H1 (cell line): Measurements from ENCODE around the gene NPL. TPM values are rescaled to one million over a fixed set of nuclear protein-coding genes. Genes with fewer than 3 reads are reported as not detected.

ENCODE experiments used
- polyA plus RNA-seq, 7 experiments: library from polyadenylated mRNA; depleted of rRNA in 3 of 7; stranded (reverse) in 5 of 7; unstranded in 2 of 7; fragments of >200 nt in 5 of 7; fragments of 200-250 nt in 2 of 7; gene quantifications; 1 replicate in 5 of 7; 2 replicates in 1 of 7; 4 replicates in 1 of 7; pipeline versions ENCODE4 v1.2.1 to v1.2.3, GENCODE V29; 2011 to 2013; ENCODE audit warnings: missing spikeins in 2 of 7, mixed read lengths in 2 of 7
- total RNA-seq: library from RNA; stranded (reverse); fragmentation: NEBNext Ultra II Directional; extraction: Animal tissue kit (Norgen Biotek cat#: 25700); gene quantifications from 2 replicates; pipeline ENCODE4 v1.2.1, GENCODE V29; 2021

NPL gene
- total and polyA plus RNA-seq, 2 of the 8 experiments (the other 6 are each of a cell fraction or from before 2014, with no cell fraction given) = 2.2 to 4.4 TPM

Other genes starting within 250 kb of the NPL start
- 0.57 and 0.78 TPM in 2 replicates for gene RNASEL, start 200.5 kb upstream of the NPL start, total RNA-seq
- gene RNASEL, start 200.5 kb upstream of the NPL start, polyA plus RNA-seq (2011; rRNA removed) = 0.27 and 0.39 TPM in 2 replicates
- 8.1 and 9.8 TPM in 2 replicates for gene RGS16, start 185.4 kb upstream of the NPL start, total RNA-seq
- 5.7 and 7.7 TPM in 2 replicates for gene RGS16, start 185.4 kb upstream of the NPL start, polyA plus RNA-seq (2011; rRNA removed)
- 0.13 and 0.29 TPM in 2 replicates for gene RGS8, start 105.2 kb upstream of the NPL start, total RNA-seq
- gene RGS8, start 105.2 kb upstream of the NPL start, polyA plus RNA-seq (2011; rRNA removed) = 0.16 and 0.23 TPM in 2 replicates
- 329 and 333 TPM in 2 replicates for gene DHX9, start 49.6 kb downstream of the NPL start, total RNA-seq
- 113 and 153 TPM in 2 replicates for gene DHX9, start 49.6 kb downstream of the NPL start, polyA plus RNA-seq (2011; rRNA removed)
- not detected in 2 replicates for gene SHCBP1L, start 163.4 kb downstream of the NPL start, total RNA-seq
- not detected in 2 replicates for gene SHCBP1L, start 163.4 kb downstream of the NPL start, polyA plus RNA-seq (2011; rRNA removed)
- gene LAMC1, start 233.6 kb downstream of the NPL start, total RNA-seq = 90.3 and 92.1 TPM in 2 replicates
- gene LAMC1, start 233.6 kb downstream of the NPL start, polyA plus RNA-seq (2011; rRNA removed) = 29.8 and 47.6 TPM in 2 replicates